HL-60/S4 (cell line): ENCODE results near the gene RGS9.
"Not testable (repeated sequence)": the region's sequence is repeated elsewhere in the genome, so short reads cannot be mapped to it uniquely, and the experiment has no call there.

ENCODE experiments used
- in situ Hi-C: fragments of 300-500 bp; cut with MboI; formaldehyde crosslinking; loops from 2 replicates; pipeline ENCODE4 v1.14.3; 2022; ENCODE audit warnings: low sequenced_read_pairs

RGS9 gene

GRCh38 chr17:65201331-65201730, 64.2 kb downstream of the RGS9 start:
- in situ Hi-C loops: no loop called here

DNA sequence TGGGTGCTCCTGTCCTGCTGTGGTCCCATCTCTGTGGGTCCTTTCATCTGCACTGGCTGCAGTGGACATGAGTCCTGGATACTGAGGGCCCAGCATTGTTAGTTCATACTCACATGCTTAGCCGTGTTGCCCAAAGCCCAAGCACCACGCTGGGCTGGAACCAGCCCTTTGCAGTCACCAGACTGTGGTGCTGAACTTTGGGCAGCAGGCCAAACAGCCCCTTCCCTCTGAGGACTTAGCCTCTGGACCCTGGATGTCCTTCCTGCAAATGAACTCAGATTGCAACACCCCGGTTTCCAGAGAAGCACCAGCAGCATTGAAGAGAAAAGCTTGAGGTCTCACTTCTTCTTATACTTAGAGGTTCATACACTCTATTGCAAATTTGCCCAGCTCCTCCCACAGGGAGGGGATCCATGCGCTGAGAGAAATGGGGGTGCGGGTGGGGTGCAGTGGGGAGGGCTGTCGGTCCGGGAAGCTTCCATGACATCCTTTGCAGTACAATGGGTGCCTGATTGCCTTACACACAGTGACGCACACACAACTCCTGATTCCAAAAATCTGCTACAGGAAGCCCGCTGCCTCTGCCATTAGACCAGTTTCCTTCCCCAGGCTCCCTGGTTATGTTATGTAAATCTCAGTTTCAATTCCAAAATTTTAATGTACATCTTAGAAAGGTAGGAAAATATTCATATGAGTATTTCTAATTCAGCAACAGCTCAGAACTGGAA, 65.8 kb downstream of the RGS9 start:
- in situ Hi-C loops: no loop called here

DNA sequence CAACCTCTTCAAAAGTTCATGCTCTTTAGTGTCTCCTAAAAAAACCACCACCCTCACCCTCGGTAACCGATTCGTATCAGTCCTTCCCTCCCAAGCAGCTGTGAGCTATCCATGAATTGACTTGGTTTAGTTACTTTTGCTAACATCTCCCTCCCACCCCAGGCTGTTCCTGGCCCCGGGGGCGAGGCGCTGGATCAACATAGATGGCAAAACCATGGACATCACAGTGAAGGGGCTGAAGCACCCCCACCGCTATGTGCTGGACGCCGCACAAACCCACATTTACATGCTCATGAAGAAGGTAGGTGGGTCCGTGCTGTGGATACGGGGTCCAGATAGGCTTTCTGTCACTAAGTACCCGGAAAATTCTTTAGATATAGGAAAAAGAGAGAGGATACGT, 66.8 kb downstream of the RGS9 start:
- in situ Hi-C loops: no loop called here

GRCh38 chr17:65205655-65206054, 68.5 kb downstream of the RGS9 start:
- in situ Hi-C loops: no loop called here

- in situ Hi-C loops: not testable (repeated sequence)
Measured at GRCh38 chr17:65207448-65207847, 70.3 kb downstream of the RGS9 start.

GRCh38 chr17:65208717-65209116, 71.5 kb downstream of the RGS9 start:
- in situ Hi-C loops: no loop called here

DNA sequence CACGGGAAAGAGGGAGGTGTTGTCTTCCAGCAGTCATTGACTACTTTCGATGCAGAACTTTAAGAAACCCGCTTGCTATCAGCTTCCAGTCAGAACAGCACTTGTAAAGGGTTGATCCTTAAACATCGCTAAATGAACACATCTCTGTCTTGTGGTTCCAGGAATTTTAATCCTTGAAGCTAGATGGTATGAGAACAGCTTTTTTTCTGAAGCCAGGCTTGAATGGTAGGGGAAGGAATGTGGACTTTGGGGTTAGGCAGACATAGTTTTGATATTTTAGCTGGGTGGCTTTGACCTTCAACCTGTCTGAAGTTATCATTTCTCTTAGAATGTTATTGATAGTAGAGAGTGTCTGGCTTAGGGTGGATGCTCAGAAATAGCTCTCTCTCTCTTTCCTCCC, 81.1 kb downstream of the RGS9 start:
- in situ Hi-C loops: no loop called here

DNA sequence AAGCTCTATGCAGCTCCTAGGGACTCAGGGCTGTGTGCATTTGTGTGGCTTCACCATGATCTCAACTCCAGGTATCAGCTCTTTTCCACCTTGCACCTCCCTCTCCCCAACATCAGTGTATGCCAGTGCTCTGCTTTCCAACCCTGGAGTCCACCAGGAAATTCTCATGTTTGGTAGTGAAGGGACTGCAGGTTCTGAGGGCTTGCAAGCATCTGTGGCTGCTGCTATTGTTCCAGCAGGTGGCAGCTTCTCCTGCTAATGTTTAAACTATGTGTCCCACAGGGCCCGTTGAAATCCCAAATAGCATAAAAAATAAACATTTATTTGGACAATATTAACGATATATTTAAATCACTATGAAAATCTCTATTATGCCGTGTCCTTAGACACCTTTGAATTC, 82.0 kb downstream of the RGS9 start:
- in situ Hi-C loops: no loop called here

GRCh38 chr17:65219707-65220106, 82.5 kb downstream of the RGS9 start:
- in situ Hi-C loops: no loop called here

- in situ Hi-C loops: no loop called here
Measured at GRCh38 chr17:65220732-65221131, 83.6 kb downstream of the RGS9 start.

GRCh38 chr17:65222214-65222738, 85.1 kb downstream of the RGS9 start:
- in situ Hi-C loops: no loop called here

- in situ Hi-C loops: loop anchor here (25.0 kb wide), 1 partner anchor 937 kb away; no protein-coding TSS in a partner anchor
Measured at GRCh38 chr17:65225061-65225460, 87.9 kb downstream of the RGS9 start.

DNA sequence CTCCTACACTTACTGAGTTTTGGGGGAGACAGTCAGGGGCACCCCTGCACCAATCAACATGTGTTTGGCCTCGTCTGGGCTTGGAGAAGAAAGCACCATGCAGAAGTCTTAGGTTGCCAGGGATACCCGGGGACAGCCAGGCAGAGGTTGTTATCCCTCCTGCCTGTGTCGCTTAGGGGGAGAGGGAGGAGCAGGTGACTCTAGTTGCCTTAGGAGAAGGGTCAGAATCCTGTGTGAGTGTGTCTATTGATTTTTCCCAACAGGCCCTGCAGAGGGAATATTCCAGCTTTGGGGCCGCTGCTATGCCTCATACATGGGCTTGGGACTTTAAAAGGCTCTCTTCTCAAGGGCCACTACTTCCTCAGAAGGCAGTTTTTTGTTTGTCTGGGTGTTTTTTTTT, 89.1 kb downstream of the RGS9 start:
- in situ Hi-C loops: loop anchor here (25.0 kb wide), 1 partner anchor 936 kb away; no protein-coding TSS in a partner anchor

GRCh38 chr17:65227637-65228036, 90.5 kb downstream of the RGS9 start:
- in situ Hi-C loops: loop anchor here (25.0 kb wide), 1 partner anchor 935 kb away; no protein-coding TSS in a partner anchor

GRCh38 chr17:65228287-65228686, 91.1 kb downstream of the RGS9 start:
- in situ Hi-C loops: loop anchor here (25.0 kb wide), 1 partner anchor 934 kb away; no protein-coding TSS in a partner anchor

DNA sequence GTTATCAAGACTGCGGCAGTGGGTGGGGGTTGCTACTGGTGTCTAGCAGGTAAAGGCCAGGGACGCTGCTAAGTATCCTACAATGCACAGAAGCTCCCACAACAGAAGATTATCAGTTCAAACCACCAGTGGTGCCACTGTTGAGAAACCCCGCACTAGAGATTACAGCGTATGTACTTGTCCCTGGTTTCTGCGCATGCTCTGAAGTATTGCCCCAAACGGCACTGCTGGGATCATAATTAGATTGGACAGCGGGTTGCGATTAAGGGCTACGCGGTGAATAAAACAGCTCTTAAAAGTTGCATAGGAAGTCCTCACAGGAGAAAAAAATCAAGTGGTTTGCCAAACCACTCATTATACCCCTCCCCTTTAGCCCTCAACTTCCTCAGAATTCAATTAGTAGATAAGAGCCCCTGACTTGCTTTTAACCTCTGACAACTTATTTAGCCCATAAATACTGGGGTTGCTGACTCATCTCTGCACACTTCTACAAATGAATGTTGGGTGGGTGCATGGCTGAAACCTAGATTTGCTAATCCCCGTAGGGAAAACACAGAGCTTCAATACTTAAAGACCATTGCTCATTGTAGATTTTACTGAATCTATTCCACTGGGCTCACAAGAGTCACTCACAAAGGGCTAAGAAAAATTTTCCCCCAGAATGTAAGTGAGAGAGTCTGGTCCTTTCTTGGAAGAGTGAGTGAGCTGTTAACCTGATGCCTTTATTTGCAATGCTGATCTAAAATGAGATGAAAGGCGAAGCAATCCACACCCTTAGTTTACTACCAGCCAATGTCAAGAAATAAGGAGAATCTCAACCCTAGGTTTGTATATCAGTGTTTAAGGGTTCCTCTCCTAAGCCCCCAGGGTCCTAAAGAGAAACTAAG, 91.8 kb downstream of the RGS9 start:
- in situ Hi-C loops: loop anchor here (25.0 kb wide), 1 partner anchor 933 kb away; no protein-coding TSS in a partner anchor

GRCh38 chr17:65229621-65229995, 92.4 kb downstream of the RGS9 start:
- in situ Hi-C loops: loop anchor here (25.0 kb wide), 1 partner anchor 933 kb away; no protein-coding TSS in a partner anchor

DNA sequence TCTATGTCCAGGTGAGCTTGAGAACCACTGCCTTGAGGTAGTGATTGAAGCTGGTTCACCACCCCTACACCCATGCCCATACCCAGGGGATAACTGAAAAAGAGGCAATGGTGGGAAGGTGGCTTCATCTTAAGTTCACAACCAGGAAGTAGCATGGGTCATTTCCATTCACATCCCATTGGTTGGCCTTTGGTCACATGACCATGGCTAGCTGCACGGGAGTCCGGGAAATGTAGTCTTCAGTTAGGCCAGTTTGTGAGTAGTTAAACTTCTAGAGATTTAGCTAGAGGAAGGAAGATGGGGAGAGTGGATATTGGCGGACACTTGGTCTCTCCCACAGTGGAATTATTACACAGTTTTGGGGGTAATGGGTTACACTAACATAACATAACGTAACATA, 92.9 kb downstream of the RGS9 start:
- in situ Hi-C loops: loop anchor here (10.0 to 25.0 kb wide), 2 partner anchors 325 to 932 kb away; no protein-coding TSS in a partner anchor

GRCh38 chr17:65231086-65231485, 93.9 kb downstream of the RGS9 start:
- in situ Hi-C loops: loop anchor here (10.0 to 25.0 kb wide), 2 partner anchors 324 to 931 kb away; no protein-coding TSS in a partner anchor

- in situ Hi-C loops: loop anchor here (10.0 to 25.0 kb wide), 2 partner anchors 323 to 931 kb away; no protein-coding TSS in a partner anchor
Measured at GRCh38 chr17:65231662-65232335, 94.6 kb downstream of the RGS9 start.

DNA sequence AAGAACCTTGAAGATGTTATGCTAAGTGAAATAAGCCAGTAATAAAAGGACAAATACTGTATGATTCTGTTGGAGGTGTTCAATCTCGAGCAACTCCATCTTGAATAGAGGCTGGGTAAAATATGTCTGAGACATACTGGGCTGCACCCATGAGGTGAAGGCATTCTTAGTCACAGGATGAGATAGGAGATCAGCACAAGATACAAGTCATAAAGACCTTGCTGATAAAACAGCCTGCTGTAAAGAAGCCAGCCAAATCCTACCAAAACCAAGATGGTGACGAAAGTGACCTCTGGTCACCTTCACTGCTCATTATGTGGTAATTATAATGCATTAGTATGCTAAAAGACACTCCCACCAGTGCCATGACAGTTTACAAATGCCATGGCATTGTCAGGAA, 98.1 kb downstream of the RGS9 start:
- in situ Hi-C loops: loop anchor here (10.0 to 25.0 kb wide), 2 partner anchors 320 to 927 kb away; no protein-coding TSS in a partner anchor
